Uterus (tissue), 4 donors: ENCODE results near the gene CTH. TPM values are rescaled to one million over a fixed set of nuclear protein-coding genes. Genes with fewer than 3 reads are reported as not detected.
"Not testable (repeated sequence)": the region's sequence is repeated elsewhere in the genome, so short reads cannot be mapped to it uniquely, and the experiment has no call there.

Source experiments
- DNase-seq, 2 donors: peaks; one replicate each; pipeline ENCODE4 v3.0.0-alpha.2; 2019 to 2020
- H3K27ac ChIP-seq, 2 donors: fragments of 200-600 bp; sonication (generic); 1 replicate in 1 of 2; 2 replicates in 1 of 2; pipeline ENCODE4 v1.5.1; 2016 to 2018
- H3K27me3 ChIP-seq, 2 donors: fragments of 200-600 bp; sonication (generic); one replicate each; pipeline ENCODE4 v1.5.1; 2018 to 2019; ENCODE audit warnings: control low read depth in 1 of 2
- H3K36me3 ChIP-seq, 2 donors: fragments of 200-600 bp; sonication (generic); one replicate each; pipeline ENCODE4 v1.5.1; 2019; ENCODE audit warnings: control low read depth in 1 of 2
- H3K4me1 ChIP-seq, 2 donors: fragments of 200-600 bp; sonication (generic); one replicate each; pipeline ENCODE4 v1.5.1; 2018 to 2019; ENCODE audit warnings: control low read depth in 1 of 2
- H3K4me3 ChIP-seq, 2 donors: fragments of 200-600 bp; sonication (generic); 1 replicate in 1 of 2; 2 replicates in 1 of 2; pipeline ENCODE4 v1.5.1; 2018 to 2019; ENCODE audit warnings: mild to moderate bottlenecking in 1 of 2
- H3K9me3 ChIP-seq, 2 donors: fragments of 200-600 bp; sonication (generic); one replicate each; pipeline ENCODE4 v1.5.1; 2019; ENCODE audit warnings: control low read depth in 1 of 2
- CTCF ChIP-seq, 4 experiments: fragments of 200-600 bp in 2 of 4; fragments of 450-650 bp in 2 of 4; sonication (generic) in 2 of 4; IDR thresholded peaks; one replicate each; pipeline ENCODE4 v1.5.1; 2016 to 2019; ENCODE audit warnings: antibody characterized with exemption in 4 of 4, mild to moderate bottlenecking in 2 of 4, moderate library complexity in 1 of 4
- POLR2A ChIP-seq, 2 donors: fragments of 450-650 bp; IDR thresholded peaks; one replicate each; pipeline ENCODE4 v1.6.1; 2016; ENCODE audit warnings: antibody characterized with exemption in 2 of 2, mild to moderate bottlenecking in 1 of 2, moderate library complexity in 1 of 2
- intact Hi-C: fragments of 100-400 bp; cut with DNase I; formaldehyde crosslinking; loops from one replicate; pipeline ENCODE4 v1.15.1; 2023; ENCODE audit warnings: low total_unique reads
- total RNA-seq, 4 donors: library from RNA; depleted of rRNA in 3 of 4; stranded (reverse); fragments of >200 nt in 3 of 4; gene quantifications; one replicate each; pipeline versions ENCODE4 v1.1.0 to v1.2.4, GENCODE V29; 2014 to 2023
- donor health status: DM: yes; HTN: yes; CAD: no.

CTH gene
- total RNA-seq, 4 donors from 2014 or later, result 1.0 to 11.2 (median 3.5) TPM

GRCh38 chr1:70455291-70455690 lies 44.2 kb downstream of the CTH start:
- Histone ChIP-seq H3K27me3 (no peaks in the 10 kb centered on the region), H3K27ac (no peak overlapping the region), H3K9me3 (no peaks in the 10 kb centered on the region), H3K4me3 (no peak overlapping the region), H3K4me1 (no peaks in the 10 kb centered on the region), H3K36me3 (no peaks in the 10 kb centered on the region)
- no peak for DNase-seq
- TF ChIP-seq POLR2A (IDR thresholded peaks at IDR 0.05) (no peak), CTCF (IDR thresholded peaks at IDR 0.05) (no peak)
- intact Hi-C loops, result no loop called here

- Histone ChIP-seq H3K27me3 (no peaks in the 10 kb centered on the region), H3K9me3 (no peaks in the 10 kb centered on the region), H3K4me1 (no peaks in the 10 kb centered on the region), H3K4me3 (no peak overlapping the region), H3K36me3 (no peaks in the 10 kb centered on the region), H3K27ac (no peak overlapping the region)
- intact Hi-C loops, result no loop called here
- no peak for DNase-seq
- TF ChIP-seq CTCF (IDR thresholded peaks at IDR 0.05) (no peak), POLR2A (IDR thresholded peaks at IDR 0.05) (no peak)
These were observed 47.1 kb downstream of the CTH start for GRCh38 chr1:70458131-70458530.

GRCh38 chr1:70459496-70460225 lies 48.6 kb downstream of the CTH start:
- Histone ChIP-seq H3K27me3 (no peaks in the 10 kb centered on the region), H3K36me3 (no peaks in the 10 kb centered on the region), H3K4me3 (no peak overlapping the region), H3K4me1 (no peaks in the 10 kb centered on the region), H3K27ac (no peak overlapping the region), H3K9me3 (no peaks in the 10 kb centered on the region)
- no peak for DNase-seq
- intact Hi-C loops, result no loop called here
- TF ChIP-seq CTCF (IDR thresholded peaks at IDR 0.05) (no peak), POLR2A (IDR thresholded peaks at IDR 0.05) (no peak)

GRCh38 chr1:70460740-70461713 lies 50.0 kb downstream of the CTH start:
- not testable (repeated sequence) for H3K4me1 ChIP-seq, H3K36me3 ChIP-seq, H3K9me3 ChIP-seq

GRCh38 chr1:70462611-70463010 lies 51.5 kb downstream of the CTH start:
- Histone ChIP-seq H3K27me3 (no peaks in the 10 kb centered on the region), H3K9me3 (no peaks in the 10 kb centered on the region), H3K36me3 (no peaks in the 10 kb centered on the region), H3K4me1 (no peaks in the 10 kb centered on the region), H3K27ac (no peak overlapping the region), H3K4me3 (no peak overlapping the region)
- TF ChIP-seq CTCF (IDR thresholded peaks at IDR 0.05) (no peak), POLR2A (IDR thresholded peaks at IDR 0.05) (no peak)
- intact Hi-C loops, result no loop called here
- no peak for DNase-seq

More at GRCh38 chr1:70460740-70461713, 50.0 kb downstream of the CTH start:
- H3K27me3 ChIP-seq, DNase-seq, intact Hi-C loops, H3K27ac ChIP-seq, H3K4me3 ChIP-seq: not testable (repeated sequence)
